HUES64 (cell line): ENCODE data around the gene CDH2.

Experiments
- H3K27ac ChIP-seq: 2 replicates; pipeline ENCODE4 v1.7.0; 2013; ENCODE audit warnings: low read depth, low read length, inconsistent platforms
- H3K27me3 ChIP-seq: 2 replicates; pipeline ENCODE4 v1.6.1; 2013; ENCODE audit warnings: mild to moderate bottlenecking, low read length; ENCODE audit not compliant: insufficient read depth
- H3K36me3 ChIP-seq: 2 replicates; pipeline ENCODE4 v1.6.1; 2013; ENCODE audit warnings: mild to moderate bottlenecking, low read length; ENCODE audit not compliant: insufficient read depth
- H3K4me1 ChIP-seq: 2 replicates; pipeline ENCODE4 v1.6.1; 2013; ENCODE audit warnings: mild to moderate bottlenecking, low read length, moderate library complexity; ENCODE audit not compliant: insufficient read depth
- H3K4me3 ChIP-seq: 2 replicates; pipeline ENCODE4 v1.5.1; 2013; ENCODE audit warnings: mild to moderate bottlenecking, low read length, moderate library complexity
- H3K9ac ChIP-seq: 2 replicates; pipeline ENCODE4 v1.6.1; 2013; ENCODE audit warnings: mild to moderate bottlenecking, low read depth, low read length
- H3K9me3 ChIP-seq: 2 replicates; pipeline ENCODE4 v1.6.1; 2013; ENCODE audit warnings: low read depth, low read length; ENCODE audit not compliant: insufficient read depth
- WGBS: fragments of 150-250, 120-280 bp; methylation state at CpG from one replicate; pipeline ENCODE4 v1.1.7; 2013; ENCODE audit warnings: missing lambda C conversion rate; 5-methylcytosine and 5-hydroxymethylcytosine counted together

Gene CDH2

DNA sequence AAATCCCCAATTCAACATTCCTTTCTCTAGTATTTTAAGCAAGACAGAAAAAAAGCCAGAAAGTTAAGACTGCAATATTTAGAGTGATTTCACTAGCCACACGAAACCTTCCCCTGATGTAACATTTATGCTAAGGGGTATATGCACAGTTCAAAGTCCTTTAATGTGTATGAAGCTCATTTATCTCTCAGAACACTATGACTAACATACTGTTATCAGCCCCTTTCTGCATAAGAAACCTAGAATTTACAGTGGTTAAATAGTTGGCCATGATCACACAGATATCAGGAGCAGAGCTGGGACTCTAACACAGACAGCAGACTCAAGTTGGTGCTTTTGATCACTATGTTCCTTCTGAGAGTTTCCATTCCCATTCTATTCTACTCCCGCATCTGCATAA lies 185.5 kb downstream of the CDH2 start:
- WGBS: 100% methylated on average over 2 of the region's 2 CpGs
- peaks cover 73% of the 10 kb centered on the region for H3K36me3 ChIP-seq
- H3K4me3 ChIP-seq: no peak overlapping the region
- no peaks in the 10 kb centered on the region for H3K9me3 ChIP-seq
- no peak overlapping the region for H3K27ac ChIP-seq
- H3K27me3 ChIP-seq: no peaks in the 10 kb centered on the region
- H3K9ac ChIP-seq: no peak overlapping the region
- H3K4me1 ChIP-seq: no peaks in the 10 kb centered on the region

DNA sequence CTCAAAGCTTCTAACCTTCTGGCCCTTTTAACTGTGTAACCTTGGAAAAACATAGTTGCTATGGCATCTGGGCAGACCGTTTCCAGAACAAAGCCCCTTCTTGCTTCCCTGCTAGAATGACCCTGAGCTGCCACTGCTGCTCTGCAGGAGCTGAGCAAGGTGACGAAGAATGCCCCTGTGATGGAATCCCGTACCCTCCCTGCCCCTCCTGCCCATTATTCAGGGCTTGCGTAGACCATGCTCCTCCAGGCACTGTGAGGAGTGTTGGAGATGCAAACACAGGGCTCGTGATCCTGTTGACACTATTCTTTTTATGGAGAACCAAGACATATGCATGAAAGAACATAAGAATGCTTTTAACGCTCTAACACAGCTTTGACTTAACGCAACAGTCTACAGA lies 191.1 kb downstream of the CDH2 start:
- H3K9ac ChIP-seq: no peak overlapping the region
- peaks cover 91% of the 10 kb centered on the region for H3K36me3 ChIP-seq
- 77% methylated on average over 7 of the region's 7 CpGs for WGBS
- H3K9me3 ChIP-seq: no peaks in the 10 kb centered on the region
- no peak overlapping the region for H3K27ac ChIP-seq
- H3K4me3 ChIP-seq: no peak overlapping the region
- H3K27me3 ChIP-seq: no peaks in the 10 kb centered on the region
- peaks cover 21% of the 10 kb centered on the region for H3K4me1 ChIP-seq

DNA sequence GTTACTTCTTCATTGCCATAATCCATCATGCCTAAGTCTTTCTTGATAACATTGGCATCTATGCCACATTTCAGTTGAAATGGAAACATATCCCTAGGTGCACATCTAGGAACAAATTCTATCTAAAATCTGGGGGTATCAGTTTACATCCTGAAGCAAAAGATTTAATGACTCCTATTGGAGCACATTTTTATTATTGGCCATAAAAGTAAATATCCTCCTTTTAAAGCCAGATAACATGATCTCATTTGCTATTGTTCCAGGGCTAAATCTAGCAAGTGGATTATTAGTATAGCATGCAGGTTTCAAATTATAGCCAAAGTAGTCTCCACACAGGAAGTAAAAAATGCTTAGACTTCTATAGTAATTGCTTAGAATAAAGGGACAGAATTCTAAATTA lies 193.2 kb downstream of the CDH2 start:
- H3K4me1 ChIP-seq: peaks cover 21% of the 10 kb centered on the region
- no peaks in the 10 kb centered on the region for H3K9me3 ChIP-seq
- H3K27me3 ChIP-seq: no peaks in the 10 kb centered on the region
- H3K27ac ChIP-seq: no peak overlapping the region
- H3K36me3 ChIP-seq: peaks cover 88% of the 10 kb centered on the region
- no peak overlapping the region for H3K9ac ChIP-seq
- H3K4me3 ChIP-seq: no peak overlapping the region

DNA sequence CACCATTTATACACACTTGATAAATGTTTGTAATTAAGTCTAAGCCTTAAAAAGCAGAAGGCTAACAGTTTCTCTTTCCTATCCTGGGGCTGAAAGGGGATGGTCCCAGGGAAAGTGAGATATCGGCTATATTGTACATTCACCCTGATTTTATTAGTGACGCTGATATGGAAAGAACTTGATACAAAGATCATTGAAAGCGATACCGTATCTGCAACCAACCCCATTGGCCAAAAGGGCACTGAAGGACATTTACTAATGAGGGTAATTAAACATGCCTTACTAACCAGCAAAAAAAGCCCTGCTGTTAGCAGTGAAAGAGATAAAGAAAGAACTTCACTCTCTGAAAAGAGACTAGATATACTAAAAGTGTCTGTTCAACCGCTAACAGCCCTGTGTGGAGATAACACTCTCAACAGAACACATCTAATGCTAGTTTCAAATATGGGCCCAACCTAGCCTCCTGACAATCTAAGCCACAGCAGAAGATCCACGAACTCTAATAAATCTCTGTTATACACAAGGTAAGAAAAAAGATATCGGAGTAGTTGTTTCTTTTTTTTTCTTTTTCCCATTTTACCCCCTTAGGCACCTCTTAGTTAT lies 200.0 kb downstream of the CDH2 start:
- WGBS: 98% methylated on average over 5 of the region's 7 CpGs
- Histone ChIP-seq H3K9ac (no peak overlapping the region), H3K4me3 (no peak overlapping the region), H3K27me3 (no peaks in the 10 kb centered on the region), H3K27ac (no peak overlapping the region), H3K36me3 (peaks cover 54% of the 10 kb centered on the region), H3K9me3 (no peaks in the 10 kb centered on the region), H3K4me1 (no peaks in the 10 kb centered on the region)

DNA sequence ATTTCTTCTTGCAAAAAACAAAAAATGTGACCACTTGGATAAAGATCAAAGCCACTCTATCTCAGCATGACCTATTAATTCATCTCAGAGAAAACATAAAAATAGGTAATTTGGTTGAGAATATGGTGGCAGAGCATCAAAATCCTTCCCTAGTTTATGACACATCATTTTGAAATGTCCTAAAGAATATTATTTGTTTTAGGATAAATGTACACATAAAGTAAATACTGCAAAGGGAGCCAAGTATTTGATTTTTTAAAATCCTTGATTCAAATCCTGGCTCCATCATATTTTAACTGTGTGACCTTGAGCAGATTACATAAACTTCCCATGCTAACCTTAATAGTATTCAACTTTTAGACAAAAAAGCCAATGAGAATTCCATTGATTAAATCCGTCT lies 206.6 kb downstream of the CDH2 start:
- Histone ChIP-seq H3K27ac (no peak overlapping the region), H3K4me3 (no peak overlapping the region), H3K27me3 (no peaks in the 10 kb centered on the region), H3K36me3 (peaks cover 30% of the 10 kb centered on the region; the same call in 1 of the 2 replicates), H3K4me1 (no peaks in the 10 kb centered on the region), H3K9me3 (no peaks in the 10 kb centered on the region), H3K9ac (no peak overlapping the region)
- 100% methylated on average over 1 of the region's 1 CpG for WGBS

DNA sequence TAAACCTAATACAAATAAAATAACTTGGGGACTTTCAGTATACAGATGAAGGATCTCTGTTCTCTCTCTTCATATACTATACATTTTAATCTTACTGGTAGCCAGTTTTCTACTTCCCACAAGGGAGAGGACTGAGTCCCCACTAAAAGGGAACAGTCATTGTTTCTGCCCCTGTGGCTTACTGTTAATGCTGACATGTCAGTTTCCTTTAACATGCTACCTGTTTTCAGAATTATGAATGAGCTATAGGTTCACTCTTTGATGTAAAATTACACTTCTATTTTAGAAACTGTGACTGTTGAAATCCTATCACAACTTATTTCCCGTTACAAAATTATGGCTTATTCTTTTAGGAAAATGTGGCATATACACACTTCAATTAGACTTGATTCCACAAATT lies 207.7 kb downstream of the CDH2 start:
- Histone ChIP-seq H3K36me3 (peaks cover 19% of the 10 kb centered on the region; the same call in 1 of the 2 replicates), H3K27ac (no peak overlapping the region), H3K9me3 (no peaks in the 10 kb centered on the region), H3K9ac (no peak overlapping the region), H3K27me3 (no peaks in the 10 kb centered on the region), H3K4me3 (no peak overlapping the region), H3K4me1 (0 out of 2 replicates have a peak, but pooled peaks cover 4% of the 10 kb centered on the region)
- WGBS: 83% methylated on average over 1 of the region's 1 CpG

DNA sequence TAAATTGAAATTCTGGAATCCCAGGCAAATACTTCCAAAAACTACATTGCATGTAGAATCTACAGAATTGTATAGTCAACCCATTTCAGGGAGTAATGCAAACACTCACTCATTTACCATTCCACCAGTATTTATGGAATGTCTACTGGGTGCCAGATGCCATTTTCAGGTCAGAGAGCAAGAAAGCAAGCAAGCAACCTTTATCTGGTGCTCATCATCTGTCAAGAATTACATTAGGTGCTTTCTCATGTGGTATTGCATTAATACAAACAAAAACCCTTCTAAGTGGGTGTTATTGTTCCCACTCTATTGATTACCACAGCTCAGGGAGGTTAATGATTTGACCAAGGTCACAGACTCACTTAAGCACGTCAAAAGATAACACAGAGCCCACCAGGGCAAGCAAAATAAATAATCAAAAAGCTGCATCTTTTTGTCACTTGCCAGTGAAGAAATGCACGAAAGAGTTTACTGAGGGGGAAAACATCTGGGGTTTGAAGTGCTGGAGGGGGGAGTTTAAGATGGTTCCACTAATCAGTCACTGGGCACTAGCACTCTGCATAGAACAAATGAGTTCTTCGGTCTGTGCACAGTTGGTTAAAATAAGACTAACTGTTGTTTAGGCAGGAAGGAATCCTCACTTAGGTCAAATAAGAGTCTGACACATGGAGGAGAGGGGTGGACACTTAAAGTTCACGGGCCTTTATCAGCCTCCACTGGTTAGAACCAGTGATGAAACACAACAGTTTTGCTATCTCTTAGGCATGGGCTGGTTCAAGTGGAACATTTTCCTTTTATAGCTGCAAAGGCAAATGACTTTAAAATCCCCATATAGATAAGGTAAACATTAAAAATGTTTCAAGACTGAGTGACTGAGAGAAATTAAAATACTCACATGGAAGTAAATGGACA lies 208.8 kb downstream of the CDH2 start:
- no peak overlapping the region for H3K9ac ChIP-seq
- H3K27me3 ChIP-seq: no peaks in the 10 kb centered on the region
- H3K4me1 ChIP-seq: 0 out of 2 replicates have a peak, but pooled peaks cover 7% of the 10 kb centered on the region
- peaks cover 18% of the 10 kb centered on the region for H3K36me3 ChIP-seq
- 92% methylated on average over 4 of the region's 4 CpGs for WGBS
- H3K27ac ChIP-seq: no peak overlapping the region
- H3K9me3 ChIP-seq: no peaks in the 10 kb centered on the region
- H3K4me3 ChIP-seq: no peak overlapping the region

DNA sequence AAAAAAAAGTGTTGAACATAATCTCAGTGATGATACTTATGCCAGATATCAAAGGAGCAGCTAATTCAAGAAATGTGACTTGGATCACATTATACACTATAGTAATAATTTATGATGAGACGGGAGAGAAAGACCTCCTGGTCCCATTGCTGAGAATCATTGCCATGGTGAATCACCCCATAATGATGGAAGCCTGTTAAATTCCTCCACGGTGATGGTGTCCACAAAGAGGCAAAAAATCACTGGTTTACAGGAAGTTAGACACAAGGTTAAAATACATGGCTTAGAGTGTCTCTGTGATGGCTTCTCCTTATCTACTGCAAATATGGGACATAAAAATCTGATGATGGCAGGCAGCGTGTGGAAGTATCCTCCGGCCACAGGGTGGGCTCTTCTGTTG lies 210.0 kb downstream of the CDH2 start:
- Histone ChIP-seq H3K27ac (no peak overlapping the region), H3K27me3 (no peaks in the 10 kb centered on the region), H3K4me1 (0 out of 2 replicates have a peak, but pooled peaks cover 7% of the 10 kb centered on the region), H3K4me3 (no peak overlapping the region), H3K9me3 (no peaks in the 10 kb centered on the region), H3K9ac (no peak overlapping the region), H3K36me3 (peaks cover 31% of the 10 kb centered on the region)
- WGBS: 99% methylated on average over 4 of the region's 4 CpGs

DNA sequence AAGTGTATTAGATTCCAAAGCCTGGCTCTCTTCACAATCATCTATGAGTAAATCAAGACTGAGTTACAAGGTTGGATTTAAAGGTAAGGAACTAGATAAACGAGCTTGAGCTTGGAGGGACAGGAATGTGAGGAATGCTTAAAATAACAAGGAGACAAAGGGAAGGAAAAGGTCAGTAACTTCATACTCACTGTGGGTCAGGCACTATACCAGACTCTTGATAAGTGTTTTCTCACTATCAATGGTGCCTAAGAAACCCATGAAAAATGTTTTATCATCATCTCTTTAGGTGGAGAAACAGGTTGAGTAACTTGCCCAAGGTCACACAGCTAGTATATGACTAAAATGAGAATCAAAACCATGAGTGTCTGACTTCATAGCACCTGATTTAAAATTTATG lies 212.1 kb downstream of the CDH2 start:
- H3K36me3 ChIP-seq: peaks cover 52% of the 10 kb centered on the region
- 73% methylated on average over 1 of the region's 1 CpG for WGBS

DNA sequence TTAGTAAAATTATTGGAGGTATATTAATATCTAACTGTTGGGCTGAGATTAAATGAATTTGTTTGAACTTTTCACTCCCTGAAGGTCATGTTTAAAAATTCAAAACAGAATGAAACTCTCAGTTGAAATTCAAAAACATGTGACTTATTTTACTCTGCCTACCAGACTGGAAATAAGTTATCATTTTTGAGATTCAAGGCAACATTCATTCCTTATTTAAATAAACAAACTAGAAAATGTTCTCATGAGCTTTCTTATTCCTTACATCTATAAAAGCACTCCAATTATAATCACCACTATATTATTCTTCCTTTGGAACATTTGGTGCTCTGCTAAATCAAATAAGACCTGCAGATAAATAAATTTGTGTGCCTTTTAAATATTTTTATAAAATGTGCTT lies 217.8 kb downstream of the CDH2 start:
- no peaks in the 10 kb centered on the region for H3K9me3 ChIP-seq
- H3K27me3 ChIP-seq: no peaks in the 10 kb centered on the region

More for the DNA sequence above, 212.1 kb downstream of the CDH2 start:
- Histone ChIP-seq H3K4me1 (0 out of 2 replicates have a peak, but pooled peaks cover 7% of the 10 kb centered on the region), H3K27ac (no peak overlapping the region; the same call in none of the 2 replicates), H3K4me3 (no peak overlapping the region), H3K9ac (no peak overlapping the region), H3K27me3 (no peaks in the 10 kb centered on the region), H3K9me3 (no peaks in the 10 kb centered on the region)

DNA sequence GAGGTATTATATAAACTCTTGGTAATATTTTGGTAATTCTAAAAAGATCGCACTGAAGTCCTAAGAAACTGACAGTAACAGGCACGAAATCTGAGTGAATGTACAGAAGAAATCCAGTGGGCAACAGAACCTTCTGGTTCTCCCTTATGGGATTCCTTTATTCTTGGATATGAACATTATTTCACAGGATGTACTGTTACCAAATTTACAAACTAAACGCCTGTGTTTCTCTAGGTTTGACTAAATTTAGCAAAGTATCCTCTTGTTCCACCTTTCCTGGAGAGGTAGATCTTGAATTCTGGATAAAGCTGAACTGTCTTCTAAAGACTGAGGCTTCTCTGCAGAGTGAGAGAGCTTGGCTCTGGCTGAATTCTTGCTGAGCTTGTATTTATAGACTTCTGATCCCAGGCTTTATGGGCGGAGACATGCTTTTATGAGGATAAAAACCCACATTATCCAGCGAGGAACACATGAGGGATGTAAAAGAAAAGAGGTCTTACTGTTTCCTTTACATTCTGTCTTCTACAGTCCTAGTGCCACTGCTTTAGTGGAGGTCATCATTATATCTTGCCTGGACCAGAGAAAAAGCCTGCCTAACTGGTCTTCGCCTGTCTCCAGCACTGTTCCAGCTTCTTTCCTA lies 220.8 kb downstream of the CDH2 start:
- WGBS: 96% methylated on average over 6 of the region's 6 CpGs
- Histone ChIP-seq H3K27ac (no peak overlapping the region), H3K36me3 (peaks cover 48% of the 10 kb centered on the region; the same call in 1 of the 2 replicates), H3K9me3 (no peaks in the 10 kb centered on the region), H3K4me3 (no peak overlapping the region), H3K27me3 (no peaks in the 10 kb centered on the region), H3K9ac (no peak overlapping the region), H3K4me1 (peaks cover 4% of the 10 kb centered on the region; the same call in 1 of the 2 replicates)

More for the DNA sequence above, 217.8 kb downstream of the CDH2 start:
- Histone ChIP-seq H3K36me3 (peaks cover 59% of the 10 kb centered on the region), H3K9ac (no peak overlapping the region), H3K4me1 (peaks cover 6% of the 10 kb centered on the region; the same call in 1 of the 2 replicates), H3K27ac (no peak overlapping the region), H3K4me3 (no peak overlapping the region)
